Pancreas (tissue), 10 donors: ENCODE data around the gene MBL2. TPM values are rescaled to one million over a fixed set of nuclear protein-coding genes. Genes with fewer than 3 reads are reported as not detected.

Experiments used
- ATAC-seq, 4 donors: fragments of 200-7000 bp; cut with Tn5 transposase; one replicate each; pipeline versions ENCODE4 v1.8.0 to v1.9.1; 2020; ENCODE audit warnings: mild to moderate bottlenecking in 4 of 4, moderate library complexity in 4 of 4
- DNase-seq, 6 donors: peaks; one replicate each; pipeline ENCODE4 v3.0.0-alpha.2; 2020
- FAIRE-seq: peaks from 2 replicates; lab custom pipeline; 2012; peaks lifted over from hg19 to GRCh38; lab: Jason Lieb, UNC
- H3K27ac ChIP-seq, 4 donors: fragments of 200-600 bp; sonication (generic); 1 replicate in 3 of 4; 2 replicates in 1 of 4; pipeline versions ENCODE4 v1.5.0 to v1.8.0; 2020
- H3K27me3 ChIP-seq, 4 donors: fragments of 200-600 bp; one replicate each; pipeline ENCODE4 v1.8.0; 2021
- H3K36me3 ChIP-seq, 3 donors: fragments of 200-600 bp; sonication (generic) in 1 of 3; one replicate each; pipeline versions ENCODE4 v1.5.0 to v1.8.0; 2020 to 2021
- H3K4me1 ChIP-seq, 3 donors: fragments of 200-600 bp; one replicate each; pipeline ENCODE4 v1.8.0; 2021
- H3K4me3 ChIP-seq, 4 donors: fragments of 200-600 bp; sonication (generic) in 2 of 4; one replicate each; pipeline versions ENCODE4 v1.5.0 to v1.8.0; 2020 to 2021
- H3K9me3 ChIP-seq, 4 donors: fragments of 200-600 bp; one replicate each; pipeline ENCODE4 v1.8.0; 2021
- WGBS, 2 donors: extraction: QIAGEN DNeasy Blood & Tissue Kit; methylation state at CpG; one replicate each; pipeline ENCODE4 v1.1.7; 2013; 5-methylcytosine and 5-hydroxymethylcytosine counted together
- intact Hi-C, 3 donors: fragments of 100-400 bp; cut with DNase I; formaldehyde crosslinking; loops; one replicate each; pipeline versions ENCODE4 v1.11.1 to v1.14.2; 2022
- polyA plus RNA-seq, 2 donors: library from polyadenylated mRNA; stranded (reverse); fragments of 200-250 nt; gene quantifications; one replicate each; pipeline ENCODE4 v1.2.3, GENCODE V29; 2013
- total RNA-seq, 6 donors: library from RNA; stranded (reverse); fragmentation: NEBNext Ultra II Directional in 4 of 6; extraction: Animal tissue kit (Norgen Biotek cat#: 25700) in 4 of 6; gene quantifications; one replicate each; pipeline versions ENCODE4 v1.2.1 to v1.2.4, GENCODE V29; 2021 to 2023
- TF ChIP-seq, protein P1 (sequence below), 4 donors: fragments of 200-600 bp; sonication (generic) in 3 of 4; IDR thresholded peaks; one replicate each; pipeline versions ENCODE4 v1.5.0 to v1.8.0; 2021; ENCODE audit warnings: antibody characterized with exemption in 4 of 4
- donor health status: healthy with polysubstance abuse.
- donor health status: DM: no; HTN: no; CAD: no; lungs with moderate emphysema.
- donor health status: DM: no; HTN: no; CAD: no.
- donor health status: control.
- donor health status: control.
- donor health status: Bipolar disorder and iron deficiency.
- donor health status: DM: yes; HTN: yes; CAD: no.
- donor health status: DM: no; HTN: no; CAD: no.
- donor health status: DM: no; HTN: no; CAD: no.
- donor health status: DM: yes; HTN: yes; CAD: no.

MBL2 gene
- total and polyA plus RNA-seq, 8 donors, result 0.09 TPM; not detected in 7

DNA sequence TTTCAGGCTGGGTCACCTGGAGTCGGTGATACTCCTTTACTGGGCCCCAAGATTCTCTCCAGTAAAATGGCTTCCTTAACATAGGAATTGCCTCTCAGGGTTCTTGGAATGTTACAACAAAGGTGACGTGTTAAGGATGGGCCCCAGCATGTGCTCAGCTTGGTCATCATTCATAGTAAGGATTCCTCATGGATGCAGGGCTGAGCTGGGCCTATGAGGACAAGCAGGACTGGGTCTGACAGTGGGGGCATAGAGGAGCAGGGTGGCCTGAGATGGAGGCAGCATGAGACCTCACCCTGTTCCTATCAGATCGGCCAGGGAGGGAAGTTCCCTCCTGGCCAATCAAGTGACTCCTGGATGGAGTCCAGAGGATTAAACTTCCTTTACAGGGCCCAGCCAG lies 12.8 kb upstream of the MBL2 start:
- Histone ChIP-seq H3K9me3 (no peaks in the 10 kb centered on the region), H3K4me3 (no peak overlapping the region), H3K27me3 (no peaks in the 10 kb centered on the region), H3K27ac (no peak overlapping the region), H3K36me3 (no peaks in the 10 kb centered on the region), H3K4me1 (no peaks in the 10 kb centered on the region)
- TF ChIP-seq, protein P1, sequence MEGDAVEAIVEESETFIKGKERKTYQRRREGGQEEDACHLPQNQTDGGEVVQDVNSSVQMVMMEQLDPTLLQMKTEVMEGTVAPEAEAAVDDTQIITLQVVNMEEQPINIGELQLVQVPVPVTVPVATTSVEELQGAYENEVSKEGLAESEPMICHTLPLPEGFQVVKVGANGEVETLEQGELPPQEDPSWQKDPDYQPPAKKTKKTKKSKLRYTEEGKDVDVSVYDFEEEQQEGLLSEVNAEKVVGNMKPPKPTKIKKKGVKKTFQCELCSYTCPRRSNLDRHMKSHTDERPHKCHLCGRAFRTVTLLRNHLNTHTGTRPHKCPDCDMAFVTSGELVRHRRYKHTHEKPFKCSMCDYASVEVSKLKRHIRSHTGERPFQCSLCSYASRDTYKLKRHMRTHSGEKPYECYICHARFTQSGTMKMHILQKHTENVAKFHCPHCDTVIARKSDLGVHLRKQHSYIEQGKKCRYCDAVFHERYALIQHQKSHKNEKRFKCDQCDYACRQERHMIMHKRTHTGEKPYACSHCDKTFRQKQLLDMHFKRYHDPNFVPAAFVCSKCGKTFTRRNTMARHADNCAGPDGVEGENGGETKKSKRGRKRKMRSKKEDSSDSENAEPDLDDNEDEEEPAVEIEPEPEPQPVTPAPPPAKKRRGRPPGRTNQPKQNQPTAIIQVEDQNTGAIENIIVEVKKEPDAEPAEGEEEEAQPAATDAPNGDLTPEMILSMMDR (IDR thresholded peaks at IDR 0.05), result no peak
- no peak for DNase-seq
- intact Hi-C loops, result no loop called here
- 21 to 68% methylated on average over 3 of the region's 3 CpGs for WGBS, 2 donors
- FAIRE-seq, result no peak
- ATAC-seq, result no peak

DNA sequence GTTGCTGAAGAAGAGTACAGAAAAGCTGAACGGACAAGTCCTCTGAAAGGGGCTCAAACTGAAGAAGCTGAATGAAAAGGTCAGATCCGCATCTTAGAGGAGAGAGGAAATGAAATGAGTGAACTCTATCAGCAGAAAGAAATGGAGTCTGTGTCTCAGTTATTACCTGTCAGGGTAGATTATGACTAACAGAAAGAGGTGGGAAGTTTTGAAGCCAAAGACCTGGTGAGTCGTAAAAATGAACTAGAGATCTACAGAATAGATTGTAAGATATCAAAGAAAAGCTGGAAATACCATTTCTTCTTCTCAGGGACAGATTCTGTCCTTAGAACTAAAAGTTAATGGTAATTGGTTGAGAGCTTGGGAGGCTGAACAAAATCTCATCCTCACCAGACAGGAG lies 11.1 kb upstream of the MBL2 start:
- no peak overlapping the region for H3K27ac ChIP-seq
- H3K9me3 ChIP-seq, result no peaks in the 10 kb centered on the region
- no peaks in the 10 kb centered on the region for H3K4me1 ChIP-seq
- no peak overlapping the region for H3K4me3 ChIP-seq
- TF ChIP-seq, protein P1 (IDR thresholded peaks at IDR 0.05), result no peak
- FAIRE-seq, result no peak
- no peak for DNase-seq
- no peak for ATAC-seq
- WGBS, 2 donors, result 63 to 68% methylated on average over 3 of the region's 3 CpGs
- no peaks in the 10 kb centered on the region for H3K27me3 ChIP-seq
- no peaks in the 10 kb centered on the region for H3K36me3 ChIP-seq
- intact Hi-C loops, result no loop called here

DNA sequence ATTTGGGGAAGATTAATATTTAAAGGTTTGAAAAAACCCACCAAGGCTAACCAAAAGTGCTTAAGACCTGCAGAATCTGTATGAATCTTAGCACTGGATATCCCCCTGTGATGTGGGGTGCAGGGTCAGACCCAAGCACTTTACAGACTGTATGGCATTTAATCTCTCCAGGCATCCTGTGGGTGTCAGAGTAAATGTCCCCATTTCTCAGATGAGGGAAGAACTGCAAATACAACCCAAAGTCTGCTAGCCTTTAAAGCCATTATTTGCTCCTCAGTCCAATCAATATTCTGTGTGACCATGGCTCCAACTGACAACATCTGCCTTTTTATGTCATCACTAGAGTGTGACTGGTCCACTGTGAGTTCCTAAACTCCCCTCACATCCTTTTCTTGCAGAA lies 10.0 kb upstream of the MBL2 start:
- no peaks in the 10 kb centered on the region for H3K9me3 ChIP-seq
- intact Hi-C loops, result no loop called here
- H3K4me3 ChIP-seq, result no peak overlapping the region
- H3K36me3 ChIP-seq, result no peaks in the 10 kb centered on the region
- no peak overlapping the region for H3K27ac ChIP-seq
- TF ChIP-seq, protein P1 (IDR thresholded peaks at IDR 0.05), result no peak
- no peak for FAIRE-seq
- no peaks in the 10 kb centered on the region for H3K4me1 ChIP-seq
- no peak for DNase-seq
- H3K27me3 ChIP-seq, result no peaks in the 10 kb centered on the region
- ATAC-seq, result no peak

DNA sequence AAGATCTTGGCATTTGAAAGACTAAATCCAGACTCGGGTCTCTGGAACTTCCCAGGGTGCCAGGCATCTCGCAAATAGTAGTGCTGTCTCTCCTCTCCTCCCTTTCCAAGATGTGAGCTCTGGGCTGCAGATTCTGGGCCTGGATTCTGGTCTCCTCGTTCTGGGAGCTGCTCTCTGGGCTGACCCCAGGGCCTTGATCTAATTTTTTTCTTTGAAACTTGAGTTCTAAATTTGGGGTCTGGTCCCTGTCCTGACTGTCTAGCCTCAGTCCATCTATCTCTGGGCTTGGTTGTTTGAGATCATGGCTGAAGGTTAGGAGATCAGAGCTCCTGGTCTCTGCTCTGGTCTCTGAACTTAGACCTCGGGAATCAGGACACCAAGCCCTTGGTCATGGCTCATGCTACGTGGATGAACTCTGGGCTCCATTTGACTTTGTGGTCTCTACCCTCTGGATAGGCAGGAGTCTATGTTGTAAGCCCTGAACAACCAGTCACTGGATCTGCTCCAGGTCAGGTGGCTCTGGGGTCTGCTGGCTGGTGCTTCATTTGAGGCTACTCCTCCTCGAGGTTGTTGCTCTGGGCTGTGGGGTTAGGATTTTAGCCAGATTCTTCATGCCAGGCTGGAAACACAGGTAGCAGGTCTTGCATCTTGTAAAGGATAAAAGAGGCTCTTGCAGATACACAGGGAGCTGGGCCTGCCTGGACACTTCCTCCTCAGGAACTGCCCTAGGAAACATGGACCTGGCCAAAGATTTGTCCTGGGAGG lies 8.0 kb upstream of the MBL2 start:
- no peaks in the 10 kb centered on the region for H3K4me1 ChIP-seq
- no peak for DNase-seq
- H3K27ac ChIP-seq, result no peak overlapping the region
- no peaks in the 10 kb centered on the region for H3K36me3 ChIP-seq
- peak in 1 of 4 donors; percentile 19 for ATAC-seq
- no peak for FAIRE-seq
- no peak overlapping the region for H3K4me3 ChIP-seq
- H3K27me3 ChIP-seq, result no peaks in the 10 kb centered on the region
- TF ChIP-seq, protein P1 (IDR thresholded peaks at IDR 0.05), result peak in 1 of 4 donors; percentile 4
- intact Hi-C loops, result no loop called here
- H3K9me3 ChIP-seq, result no peaks in the 10 kb centered on the region
- WGBS, 2 donors, result 31 to 36% methylated on average over 6 of the region's 6 CpGs
